AG09319 (cell line): ENCODE measurements around the gene CHN1.

Source experiments
- DNase-seq: peaks from one replicate; pipeline ENCODE4 v3.0.0-alpha.2; 2010; ENCODE audit warnings: low read depth; ENCODE audit errors: extremely low read depth
- TF ChIP-seq, protein P1 (sequence below): IDR thresholded peaks from 2 replicates; pipeline ENCODE4 v1.5.1; 2011; ENCODE audit warnings: low read depth, mild to moderate bottlenecking, inconsistent platforms, low read length, moderate library complexity

The CHN1 gene

DNA sequence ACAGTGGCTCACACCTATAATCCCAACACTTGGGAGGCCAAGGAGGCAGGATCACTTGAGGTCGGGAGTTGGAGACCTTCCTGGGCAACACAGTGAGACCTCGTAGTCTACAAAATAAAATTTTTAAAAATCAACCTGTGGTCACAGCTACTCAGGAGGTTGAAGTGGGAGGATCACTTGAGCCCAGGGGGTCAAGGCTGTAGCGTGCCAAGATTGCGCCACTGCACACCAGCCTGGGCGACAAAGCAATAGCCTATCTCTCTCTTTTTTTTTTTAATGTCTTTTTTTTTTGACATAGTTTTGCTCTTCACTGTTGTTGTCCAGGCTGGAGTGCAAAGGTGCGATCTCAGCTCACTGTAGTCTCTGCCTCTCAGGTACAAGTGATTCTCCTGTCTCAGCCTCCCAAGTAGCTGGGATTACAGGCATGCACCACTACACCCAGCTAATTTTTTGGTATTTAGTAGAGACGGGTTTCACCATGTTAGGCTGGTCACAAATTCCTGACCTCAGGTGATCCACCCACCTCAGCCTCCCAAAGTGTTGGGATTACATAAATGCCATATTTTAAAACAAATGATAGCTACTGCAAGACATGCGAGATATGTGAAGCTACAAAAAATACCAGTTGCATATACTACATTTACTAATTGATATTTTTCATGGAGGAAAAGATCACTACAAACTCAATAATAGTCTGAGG, 55.0 kb downstream of the CHN1 start:
- DNase-seq: no peak
- TF ChIP-seq, protein P1, sequence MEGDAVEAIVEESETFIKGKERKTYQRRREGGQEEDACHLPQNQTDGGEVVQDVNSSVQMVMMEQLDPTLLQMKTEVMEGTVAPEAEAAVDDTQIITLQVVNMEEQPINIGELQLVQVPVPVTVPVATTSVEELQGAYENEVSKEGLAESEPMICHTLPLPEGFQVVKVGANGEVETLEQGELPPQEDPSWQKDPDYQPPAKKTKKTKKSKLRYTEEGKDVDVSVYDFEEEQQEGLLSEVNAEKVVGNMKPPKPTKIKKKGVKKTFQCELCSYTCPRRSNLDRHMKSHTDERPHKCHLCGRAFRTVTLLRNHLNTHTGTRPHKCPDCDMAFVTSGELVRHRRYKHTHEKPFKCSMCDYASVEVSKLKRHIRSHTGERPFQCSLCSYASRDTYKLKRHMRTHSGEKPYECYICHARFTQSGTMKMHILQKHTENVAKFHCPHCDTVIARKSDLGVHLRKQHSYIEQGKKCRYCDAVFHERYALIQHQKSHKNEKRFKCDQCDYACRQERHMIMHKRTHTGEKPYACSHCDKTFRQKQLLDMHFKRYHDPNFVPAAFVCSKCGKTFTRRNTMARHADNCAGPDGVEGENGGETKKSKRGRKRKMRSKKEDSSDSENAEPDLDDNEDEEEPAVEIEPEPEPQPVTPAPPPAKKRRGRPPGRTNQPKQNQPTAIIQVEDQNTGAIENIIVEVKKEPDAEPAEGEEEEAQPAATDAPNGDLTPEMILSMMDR: no peak

DNA sequence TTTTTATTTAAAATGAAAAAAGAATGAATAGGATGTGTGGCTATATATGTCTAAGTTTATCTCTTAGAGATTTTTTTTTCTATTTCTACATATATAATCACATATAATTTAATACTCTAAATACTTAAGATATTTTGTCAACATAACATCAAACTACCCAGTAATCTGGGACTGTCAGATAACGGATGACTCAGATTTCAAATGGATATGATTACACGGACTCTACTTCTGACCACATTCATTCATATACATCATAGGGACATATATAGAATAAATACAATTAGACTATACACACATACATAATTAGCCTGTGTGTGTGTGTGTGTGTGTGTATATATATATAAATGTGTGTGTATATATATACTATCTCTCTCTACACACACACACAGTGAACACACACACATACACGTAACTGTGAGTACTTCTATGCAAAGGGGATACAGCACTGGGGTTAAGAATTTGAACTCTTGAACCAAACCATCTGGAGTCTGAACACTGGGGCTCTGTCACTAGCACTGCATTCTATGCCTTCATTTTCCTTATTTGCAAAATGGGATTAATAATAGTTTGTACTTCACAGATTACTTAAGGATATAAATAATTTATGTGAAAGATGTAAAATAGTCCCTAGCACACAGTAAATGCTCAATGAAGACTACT, 59.5 kb downstream of the CHN1 start:
- no peak for DNase-seq
- TF ChIP-seq, protein P1: no peak

DNA sequence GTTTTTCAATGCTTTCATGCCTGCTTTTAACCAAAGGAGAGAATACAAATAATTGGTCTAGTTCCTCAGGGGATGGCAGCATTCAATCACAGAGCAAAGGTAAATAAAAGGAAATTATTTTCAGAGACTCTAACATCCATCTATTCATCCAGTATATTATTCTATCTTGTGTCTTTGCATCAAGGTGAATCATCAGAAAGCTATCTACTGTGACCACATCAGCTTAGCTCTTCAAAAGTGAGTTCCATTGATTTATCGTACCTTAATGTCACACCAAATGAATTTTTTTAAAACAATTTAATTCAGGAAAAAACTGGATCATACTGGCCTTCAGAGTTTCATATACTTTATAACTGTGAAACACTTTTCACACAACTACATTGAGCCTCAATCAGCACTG, 66.1 kb downstream of the CHN1 start:
- DNase-seq: no peak
- TF ChIP-seq, protein P1: no peak

DNA sequence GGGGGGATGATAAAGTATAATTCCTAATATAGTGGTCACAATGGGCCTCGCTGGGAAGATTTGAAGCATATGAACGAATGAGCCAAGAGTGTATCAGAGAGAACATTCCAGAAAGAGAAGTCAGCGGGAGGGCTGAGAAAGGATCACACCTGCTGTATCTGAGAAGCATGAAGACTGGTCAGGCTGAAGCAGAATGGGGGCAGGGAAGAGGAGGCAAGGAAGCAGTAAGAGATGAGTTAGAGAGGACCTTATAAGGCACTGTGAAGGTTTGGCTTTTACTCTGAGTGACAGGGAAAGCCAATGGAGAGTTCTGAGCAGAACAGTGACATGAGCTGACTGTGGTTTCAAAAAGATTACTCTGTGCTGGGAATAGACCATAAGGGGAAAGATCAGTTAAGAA, 73.5 kb downstream of the CHN1 start:
- TF ChIP-seq, protein P1: no peak
- DNase-seq: no peak

DNA sequence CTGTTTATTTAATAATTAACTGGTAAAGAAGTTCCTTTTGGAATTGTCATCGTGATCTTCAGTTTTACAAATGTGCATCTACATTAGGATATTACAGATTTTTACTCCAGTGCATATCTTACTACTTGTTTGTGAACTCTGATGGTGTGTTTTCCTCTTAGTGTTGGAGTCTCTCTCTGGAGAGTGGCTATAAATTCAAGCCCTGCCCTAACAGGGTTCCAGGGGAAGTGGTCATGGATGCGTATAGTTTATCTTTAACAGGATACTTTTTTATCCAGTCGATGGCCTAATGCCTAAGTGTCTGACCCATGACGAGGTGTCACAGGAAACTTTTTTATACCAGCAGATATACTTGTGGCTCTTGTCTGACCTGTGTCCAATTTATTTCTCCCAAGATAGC, 75.4 kb downstream of the CHN1 start:
- TF ChIP-seq, protein P1: no peak
- DNase-seq: no peak

DNA sequence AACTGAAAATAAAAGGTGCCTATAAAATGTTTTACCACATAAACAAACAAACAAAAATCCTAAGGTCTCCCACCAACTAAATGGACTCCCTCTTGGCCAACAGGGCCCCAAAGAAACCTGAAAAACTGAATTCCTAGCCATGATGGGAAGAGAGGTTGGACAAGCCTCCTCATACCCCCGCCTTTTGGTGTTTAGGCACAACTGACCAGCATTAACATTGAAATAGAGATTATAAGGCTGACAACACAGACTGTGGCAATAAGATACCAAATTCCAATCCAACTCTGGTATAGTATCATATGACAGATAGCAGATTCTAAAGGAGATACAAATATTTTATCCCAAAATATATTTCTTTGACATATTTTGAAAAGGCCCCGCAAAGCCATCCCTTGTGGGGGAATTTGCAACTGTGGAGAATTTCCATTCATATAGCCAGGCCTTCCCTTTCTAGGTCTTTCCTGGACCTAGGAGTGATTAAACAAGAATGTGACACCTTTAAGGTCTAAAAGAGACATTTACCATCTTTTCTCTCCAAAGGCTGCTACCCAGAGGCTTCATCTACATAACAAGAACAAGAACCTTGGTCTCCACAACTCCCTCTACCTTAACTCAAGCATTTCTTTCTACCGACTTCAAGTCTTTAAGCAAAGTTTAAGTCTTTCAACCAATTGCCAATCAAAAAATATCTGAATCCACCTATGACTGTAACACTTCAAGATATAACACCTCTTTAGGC, 80.0 kb downstream of the CHN1 start:
- no peak for DNase-seq
- TF ChIP-seq, protein P1: no peak
